Fibroblast of lung (primary cell): ENCODE measurements around the gene MAPKAPK5.

Experiments
- CTCF ChIP-seq, 2 donors: IDR thresholded peaks in 1 of 2; conservative IDR thresholded peaks in 1 of 2; 1 replicate in 1 of 2; 2 replicates in 1 of 2; pipeline ENCODE4 v1.5.1; 2011 to 2012; ENCODE audit warnings: low read length in 2 of 2, control low read depth in 1 of 2, inconsistent platforms in 1 of 2, low read depth in 1 of 2, mild to moderate bottlenecking in 1 of 2
- EZH2 ChIP-seq: IDR thresholded peaks from 2 replicates; pipeline ENCODE4 v1.5.1; 2012; ENCODE audit warnings: low read length, control low read depth, mild to moderate bottlenecking; ENCODE audit errors: missing control alignments

GRCh38 chr12:111803038-111803626, 38.9 kb upstream of the MAPKAPK5 start:
- no peak for TF ChIP-seq CTCF (conservative IDR thresholded peaks at IDR 0.05 in 1 of 2, IDR thresholded peaks at IDR 0.05 in 1 of 2; ENCODE audit: low read depth in 1 of 2, low read length in 2 of 2)
- TF ChIP-seq EZH2, result no peak
